Naive thymus-derived CD8-positive, alpha-beta T cell (primary cell): ENCODE data around the gene FCN2. TPM values are rescaled to one million over a fixed set of nuclear protein-coding genes. Genes with fewer than 3 reads are reported as not detected.

Experiments used
- ATAC-seq, 2 donors: fragments of 150-1000 bp; cut with Tn5 transposase in 1 of 2; sonication (Bioruptor Pico), chemical (Tn5 transposase) in 1 of 2; 1 replicate in 1 of 2; 2 replicates in 1 of 2; pipeline ENCODE4 v1.10.0; 2021; ENCODE audit warnings: mild to moderate bottlenecking in 2 of 2, moderate library complexity in 2 of 2
- POLR2A ChIA-PET: fragments of 350-600 bp; sonication (Branson Sonifier 250); formaldehyde crosslinking; loops from one replicate; lab custom pipeline; 2021; ENCODE audit warnings: antibody characterized with exemption; lab: Charles Lee
- DNase-seq, 10 donors: peaks; one replicate each; pipeline versions ENCODE4 v3.0.0 to v3.0.0-alpha.2; 2020 to 2022
- H3K27ac Mint-ChIP-seq, 10 donors: one replicate each; pipeline ENCODE4 v1.8.0; 2020 to 2022; ENCODE audit warnings: mild to moderate bottlenecking in 10 of 10, mixed read lengths in 10 of 10, moderate library complexity in 4 of 10, inconsistent platforms in 1 of 10
- H3K27me3 Mint-ChIP-seq, 5 donors: one replicate each; pipeline ENCODE4 v1.8.0; 2021 to 2022; ENCODE audit warnings: mixed read lengths in 5 of 5
- H3K36me3 Mint-ChIP-seq, 3 donors: one replicate each; pipeline ENCODE4 v1.8.0; 2020 to 2022; ENCODE audit warnings: mixed read lengths in 3 of 3, mild to moderate bottlenecking in 2 of 3, inconsistent platforms in 1 of 3
- H3K4me1 Mint-ChIP-seq, 4 donors: one replicate each; pipeline ENCODE4 v1.8.0; 2021 to 2022; ENCODE audit warnings: mixed read lengths in 4 of 4
- H3K4me3 Mint-ChIP-seq, 10 donors: one replicate each; pipeline ENCODE4 v1.8.0; 2020 to 2022; ENCODE audit warnings: mild to moderate bottlenecking in 10 of 10, mixed read lengths in 10 of 10, moderate library complexity in 6 of 10, inconsistent platforms in 1 of 10
- H3K9me3 Mint-ChIP-seq, 9 donors: one replicate each; pipeline ENCODE4 v1.8.0; 2020 to 2022; ENCODE audit warnings: mixed read lengths in 9 of 9, mild to moderate bottlenecking in 3 of 9, inconsistent platforms in 1 of 9, moderate library complexity in 1 of 9
- polyA plus RNA-seq, 3 donors: library from polyadenylated mRNA; unstranded; fragments of 300-500 nt; fragmentation: Illumina TruSeq; gene quantifications; one replicate each; pipeline ENCODE4 v1.2.3, GENCODE V29; 2021
- total RNA-seq, 8 experiments: library from RNA in 2 of 8; stranded (reverse) in 2 of 8; gene quantifications; one replicate each; pipeline ENCODE4 v1.2.3 and lab custom pipeline; 2021 to 2026

The FCN2 gene
- total and polyA plus RNA-seq, 5 experiments from 2014 or later, result not detected

GRCh38 chr9:134877541-134877940 is 3.1 kb upstream of the FCN2 start:
- no peaks in the 10 kb centered on the region for H3K36me3 Mint-ChIP-seq
- ATAC-seq (no peak), DNase-seq (no peak)
- H3K9me3 Mint-ChIP-seq, result peaks cover 0 to 7% (median 0%) of the 10 kb centered on the region in 9 donors
- POLR2A ChIA-PET, result no interaction called here
- H3K4me1 Mint-ChIP-seq, result no peaks in the 10 kb centered on the region
- peaks cover 0 to 8% (median 5%) of the 10 kb centered on the region in 5 donors for H3K27me3 Mint-ChIP-seq
- H3K27ac Mint-ChIP-seq, result peak overlapping the region in 1 of 10 donors; percentile 72
- no peak overlapping the region for H3K4me3 Mint-ChIP-seq

- POLR2A ChIA-PET, result no interaction called here
- no peaks in the 10 kb centered on the region for H3K4me1 Mint-ChIP-seq
These were observed 736 bp upstream of the FCN2 start for GRCh38 chr9:134879664-134880483.

GRCh38 chr9:134881313-134881670 is 682 bp downstream of the FCN2 start:
- no peaks in the 10 kb centered on the region for H3K36me3 Mint-ChIP-seq
- DNase-seq, result no peak
- no peak overlapping the region for H3K4me3 Mint-ChIP-seq

More at GRCh38 chr9:134879664-134880483, 736 bp upstream of the FCN2 start:
- Mint-ChIP-seq H3K4me3 (no peak overlapping the region), H3K27ac (no peak overlapping the region), H3K36me3 (no peaks in the 10 kb centered on the region), H3K9me3 (no peaks in the 10 kb centered on the region), H3K27me3 (peaks cover 0 to 12% (median 5%) of the 10 kb centered on the region in 5 donors)
- ATAC-seq (no peak), DNase-seq (no peak)

GRCh38 chr9:134882204-134882785 is 1.7 kb downstream of the FCN2 start:
- Mint-ChIP-seq H3K4me1 (peaks cover 0 to 2% (median 0%) of the 10 kb centered on the region in 4 donors), H3K36me3 (no peaks in the 10 kb centered on the region), H3K9me3 (no peaks in the 10 kb centered on the region), H3K27me3 (peaks cover 6 to 13% (median 8%) of the 10 kb centered on the region in 5 donors), H3K27ac (no peak overlapping the region), H3K4me3 (no peak overlapping the region)
- ATAC-seq (no peak), DNase-seq (no peak)
- POLR2A ChIA-PET, result no interaction called here

More at GRCh38 chr9:134881313-134881670, 682 bp downstream of the FCN2 start:
- Mint-ChIP-seq H3K27ac (no peak overlapping the region), H3K4me1 (no peaks in the 10 kb centered on the region), H3K9me3 (no peaks in the 10 kb centered on the region), H3K27me3 (peaks cover 4 to 12% (median 5%) of the 10 kb centered on the region in 5 donors)
- no peak for ATAC-seq
- POLR2A ChIA-PET, result no interaction called here

GRCh38 chr9:134883040-134883782 is 2.6 kb downstream of the FCN2 start:
- no peak for ATAC-seq
- POLR2A ChIA-PET, result no interaction called here
- peaks cover 0 to 4% (median 3%) of the 10 kb centered on the region in 4 donors for H3K4me1 Mint-ChIP-seq
- no peaks in the 10 kb centered on the region for H3K9me3 Mint-ChIP-seq
- H3K27ac Mint-ChIP-seq, result no peak overlapping the region
- no peak for DNase-seq
- H3K36me3 Mint-ChIP-seq, result no peaks in the 10 kb centered on the region
- H3K4me3 Mint-ChIP-seq, result no peak overlapping the region
- H3K27me3 Mint-ChIP-seq, result peaks cover 6 to 15% (median 7%) of the 10 kb centered on the region in 5 donors

GRCh38 chr9:134884492-134884891 is 3.9 kb downstream of the FCN2 start:
- no peak for ATAC-seq
- POLR2A ChIA-PET, result no interaction called here
- DNase-seq, result no peak
- Mint-ChIP-seq H3K27me3 (peaks cover 4 to 15% (median 7%) of the 10 kb centered on the region in 5 donors), H3K4me3 (no peak overlapping the region), H3K4me1 (peaks cover 0 to 4% (median 3%) of the 10 kb centered on the region in 4 donors), H3K27ac (no peak overlapping the region), H3K9me3 (no peaks in the 10 kb centered on the region), H3K36me3 (no peaks in the 10 kb centered on the region)

GRCh38 chr9:134885001-134885678 is 4.5 kb downstream of the FCN2 start:
- no peaks in the 10 kb centered on the region for H3K36me3 Mint-ChIP-seq
- peaks cover 0 to 4% (median 3%) of the 10 kb centered on the region in 4 donors for H3K4me1 Mint-ChIP-seq
- no peak overlapping the region for H3K27ac Mint-ChIP-seq
- POLR2A ChIA-PET, result no interaction called here
- H3K4me3 Mint-ChIP-seq, result no peak overlapping the region
- no peak for DNase-seq
- ATAC-seq, result no peak
- H3K9me3 Mint-ChIP-seq, result no peaks in the 10 kb centered on the region
- peaks cover 2 to 14% (median 7%) of the 10 kb centered on the region in 5 donors for H3K27me3 Mint-ChIP-seq

- H3K9me3 Mint-ChIP-seq, result no peaks in the 10 kb centered on the region
- no peaks in the 10 kb centered on the region for H3K36me3 Mint-ChIP-seq
- no peak for ATAC-seq
- no peak overlapping the region for H3K4me3 Mint-ChIP-seq
- peaks cover 2 to 10% (median 7%) of the 10 kb centered on the region in 5 donors for H3K27me3 Mint-ChIP-seq
- no peak for DNase-seq
- no peak overlapping the region for H3K27ac Mint-ChIP-seq
- POLR2A ChIA-PET, result no interaction called here
- peaks cover 0 to 4% (median 3%) of the 10 kb centered on the region in 4 donors for H3K4me1 Mint-ChIP-seq
These were observed 5.2 kb downstream of the FCN2 start for GRCh38 chr9:134885679-134886412.

- Mint-ChIP-seq H3K4me3 (no peak overlapping the region), H3K9me3 (no peaks in the 10 kb centered on the region), H3K27me3 (peaks cover 2 to 13% (median 10%) of the 10 kb centered on the region in 5 donors), H3K36me3 (no peaks in the 10 kb centered on the region), H3K27ac (no peak overlapping the region), H3K4me1 (peaks cover 0 to 9% (median 3%) of the 10 kb centered on the region in 4 donors)
- POLR2A ChIA-PET, result no interaction called here
- no peak for DNase-seq
- no peak for ATAC-seq
These were observed 5.9 kb downstream of the FCN2 start for GRCh38 chr9:134886413-134886913.

GRCh38 chr9:134887219-134887618 is 6.6 kb downstream of the FCN2 start:
- no peaks in the 10 kb centered on the region for H3K9me3 Mint-ChIP-seq
- H3K27me3 Mint-ChIP-seq, result peaks cover 4 to 20% (median 10%) of the 10 kb centered on the region in 5 donors
- no peak overlapping the region for H3K27ac Mint-ChIP-seq
- POLR2A ChIA-PET, result no interaction called here
- no peaks in the 10 kb centered on the region for H3K36me3 Mint-ChIP-seq
- peaks cover 0 to 11% (median 3%) of the 10 kb centered on the region in 4 donors for H3K4me1 Mint-ChIP-seq
- DNase-seq (no peak), ATAC-seq (no peak)
- H3K4me3 Mint-ChIP-seq, result no peak overlapping the region

- no peaks in the 10 kb centered on the region for H3K9me3 Mint-ChIP-seq
- no peaks in the 10 kb centered on the region for H3K36me3 Mint-ChIP-seq
- DNase-seq (peak in 1 of 10 donors; percentile 16), ATAC-seq (no peak)
- peaks cover 0 to 11% (median 3%) of the 10 kb centered on the region in 4 donors for H3K4me1 Mint-ChIP-seq
- peak overlapping the region in 2 of 10 donors; percentile 40 to 56 for H3K27ac Mint-ChIP-seq
- peaks cover 6 to 24% (median 11%) of the 10 kb centered on the region in 5 donors for H3K27me3 Mint-ChIP-seq
- no peak overlapping the region for H3K4me3 Mint-ChIP-seq
- POLR2A ChIA-PET, result no interaction called here
These were observed 7.3 kb downstream of the FCN2 start for GRCh38 chr9:134887686-134888602.
